Transverse colon (tissue), 4 donors: ENCODE measurements around the gene RPL23. TPM values are rescaled to one million over a fixed set of nuclear protein-coding genes. Genes with fewer than 3 reads are reported as not detected.

Experiments
- DNase-seq: peaks from one replicate; pipeline ENCODE4 v3.0.0-alpha.2; 2019
- H3K27ac ChIP-seq, 4 donors: fragments of 200-600 bp; sonication (generic); 2 replicates each; pipeline ENCODE4 v1.5.1; 2016 to 2018; ENCODE audit warnings: inconsistent platforms in 4 of 4
- H3K27me3 ChIP-seq: fragments of 200-600 bp; sonication (generic); 2 replicates; pipeline ENCODE4 v1.5.1; 2017; ENCODE audit warnings: inconsistent platforms
- H3K36me3 ChIP-seq, 4 donors: fragments of 200-600 bp; sonication (generic); 2 replicates each; pipeline ENCODE4 v1.5.1; 2017 to 2019; ENCODE audit warnings: inconsistent platforms in 4 of 4
- H3K4me1 ChIP-seq, 4 donors: fragments of 200-600 bp; sonication (generic); 2 replicates each; pipeline ENCODE4 v1.5.1; 2017 to 2020; ENCODE audit warnings: inconsistent platforms in 4 of 4
- H3K4me3 ChIP-seq, 4 donors: fragments of 200-600 bp; sonication (generic); 1 replicate in 1 of 4; 2 replicates in 3 of 4; pipeline versions ENCODE4 v1.5.1 to v1.6.1; 2017 to 2019; ENCODE audit warnings: inconsistent platforms in 4 of 4
- H3K9me3 ChIP-seq, 2 donors: fragments of 200-600 bp; sonication (generic); 2 replicates each; pipeline ENCODE4 v1.5.1; 2017 to 2019; ENCODE audit warnings: inconsistent platforms in 2 of 2
- EP300 ChIP-seq: sonication (generic); formaldehyde crosslinking; IDR thresholded peaks from one replicate; pipeline ENCODE4 v1.6.1; 2017; ENCODE audit warnings: antibody characterized with exemption, low read depth
- POLR2A ChIP-seq: fragments of 450-650 bp; IDR thresholded peaks from one replicate; pipeline ENCODE4 v1.6.1; 2016; ENCODE audit warnings: antibody characterized with exemption, mild to moderate bottlenecking, moderate library complexity
- POLR2AphosphoS5 ChIP-seq, 3 donors: sonication (generic); formaldehyde crosslinking; IDR thresholded peaks; one replicate each; pipeline ENCODE4 v1.6.1; 2016; ENCODE audit warnings: antibody characterized with exemption in 3 of 3
- WGBS, 2 donors: methylation state at CpG; one replicate each; pipeline ENCODE4 v1.1.5; 2018; ENCODE audit warnings: low coverage in 1 of 2; 5-methylcytosine and 5-hydroxymethylcytosine counted together
- in situ Hi-C, 4 donors: fragments of 200-750 bp; cut with MboI; loops; one replicate each; pipeline versions ENCODE4 v1.15.0 to v1.15.1; 2017; ENCODE audit warnings: low sequenced_read_pairs in 3 of 4, low pct_ligation_motif_present in 1 of 4, low pct_unique_long_range_greater_than_20kb in 1 of 4
- intact Hi-C: fragments of 100-400 bp; cut with DNase I; formaldehyde crosslinking; loops from one replicate; pipeline ENCODE4 v1.15.1; 2023; ENCODE audit warnings: low total_unique reads
- total RNA-seq, 4 donors: library from RNA; depleted of rRNA; stranded (reverse); fragments of >200 nt; gene quantifications; one replicate each; pipeline ENCODE4 v1.1.0, GENCODE V29; 2016
- TF ChIP-seq, protein P1 (sequence below), 5 experiments: fragments of 200-600 bp in 3 of 5; fragments of 450-650 bp in 2 of 5; sonication (generic) in 3 of 5; IDR thresholded peaks; 1 replicate in 2 of 5; 2 replicates in 3 of 5; pipeline ENCODE4 v1.5.1; 2016 to 2017; ENCODE audit warnings: antibody characterized with exemption in 5 of 5, inconsistent platforms in 3 of 5, mild to moderate bottlenecking in 2 of 5, moderate library complexity in 1 of 5

Gene RPL23
- total RNA-seq, 4 donors from 2014 or later = 386 to 1,109 (median 710) TPM

DNA sequence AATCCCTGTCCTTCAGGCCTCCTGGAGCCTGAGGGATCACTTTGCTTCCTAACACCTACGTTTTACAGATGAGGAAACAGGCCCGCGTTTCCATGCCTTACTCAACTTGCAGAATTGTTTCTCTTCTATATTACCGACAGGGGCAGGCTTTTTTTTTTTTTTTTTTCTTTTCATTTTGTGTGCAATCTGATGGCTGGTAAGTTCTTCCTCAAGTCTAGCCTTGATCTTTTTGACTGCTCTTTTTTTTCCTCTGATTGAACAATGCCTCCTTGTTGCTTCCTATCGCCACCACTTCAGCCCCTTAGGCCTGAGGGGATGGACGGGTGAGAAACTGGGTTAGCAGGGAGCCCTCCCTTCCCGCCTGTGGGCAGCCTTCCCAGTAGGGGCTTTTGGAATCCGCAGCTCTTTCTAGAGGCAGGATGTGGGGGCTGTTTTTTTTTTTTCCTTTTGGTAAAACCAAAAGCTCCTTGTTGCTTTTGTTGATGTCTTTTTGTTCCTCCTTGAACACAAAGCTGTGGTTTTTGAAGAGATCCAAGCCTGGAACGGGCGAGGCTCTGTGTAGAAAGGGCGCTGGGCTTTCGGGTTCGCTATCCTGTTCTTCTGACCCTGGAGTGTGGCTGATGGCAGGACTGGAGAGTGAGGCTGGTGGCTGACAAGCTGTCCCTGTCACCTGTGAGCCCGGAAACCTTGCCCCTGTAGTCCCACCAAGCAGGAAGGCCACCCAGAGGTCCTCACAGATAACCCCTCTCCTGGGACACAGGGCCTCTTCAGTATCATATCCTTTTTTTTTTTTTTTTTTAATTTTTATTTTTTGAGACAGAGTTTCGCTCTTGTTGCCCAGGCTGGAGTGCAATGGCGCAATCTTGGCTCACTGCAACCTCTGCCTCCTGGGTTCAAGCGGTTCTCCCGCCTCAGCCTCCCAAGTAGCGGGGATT lies 30.3 kb upstream of the RPL23 start:
- TF ChIP-seq EP300 (no peak), POLR2A (no peak), POLR2AphosphoS5 (IDR thresholded peaks at IDR 0.05) (no peak)
- TF ChIP-seq, protein P1, sequence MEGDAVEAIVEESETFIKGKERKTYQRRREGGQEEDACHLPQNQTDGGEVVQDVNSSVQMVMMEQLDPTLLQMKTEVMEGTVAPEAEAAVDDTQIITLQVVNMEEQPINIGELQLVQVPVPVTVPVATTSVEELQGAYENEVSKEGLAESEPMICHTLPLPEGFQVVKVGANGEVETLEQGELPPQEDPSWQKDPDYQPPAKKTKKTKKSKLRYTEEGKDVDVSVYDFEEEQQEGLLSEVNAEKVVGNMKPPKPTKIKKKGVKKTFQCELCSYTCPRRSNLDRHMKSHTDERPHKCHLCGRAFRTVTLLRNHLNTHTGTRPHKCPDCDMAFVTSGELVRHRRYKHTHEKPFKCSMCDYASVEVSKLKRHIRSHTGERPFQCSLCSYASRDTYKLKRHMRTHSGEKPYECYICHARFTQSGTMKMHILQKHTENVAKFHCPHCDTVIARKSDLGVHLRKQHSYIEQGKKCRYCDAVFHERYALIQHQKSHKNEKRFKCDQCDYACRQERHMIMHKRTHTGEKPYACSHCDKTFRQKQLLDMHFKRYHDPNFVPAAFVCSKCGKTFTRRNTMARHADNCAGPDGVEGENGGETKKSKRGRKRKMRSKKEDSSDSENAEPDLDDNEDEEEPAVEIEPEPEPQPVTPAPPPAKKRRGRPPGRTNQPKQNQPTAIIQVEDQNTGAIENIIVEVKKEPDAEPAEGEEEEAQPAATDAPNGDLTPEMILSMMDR (IDR thresholded peaks at IDR 0.05) = peak in 1 of 5 experiments; percentile 8
- WGBS, 2 donors = 65% methylated on average over 9 to 19 of the region's 19 CpGs
- H3K4me3 ChIP-seq = peak overlapping the region in 1 of 4 donors; percentile 3
- in situ Hi-C loops = no loop called here
- no peak for DNase-seq
- H3K27me3 ChIP-seq = no peaks in the 10 kb centered on the region
- H3K9me3 ChIP-seq = no peaks in the 10 kb centered on the region
- H3K36me3 ChIP-seq = peaks cover 0 to 7% (median 0%) of the 10 kb centered on the region in 4 donors
- peak overlapping the region; percentile 25 to 73 (median 53) for H3K27ac ChIP-seq
- intact Hi-C loops = no loop called here
- peaks cover 60 to 99% (median 78%) of the 10 kb centered on the region in 4 donors for H3K4me1 ChIP-seq

DNA sequence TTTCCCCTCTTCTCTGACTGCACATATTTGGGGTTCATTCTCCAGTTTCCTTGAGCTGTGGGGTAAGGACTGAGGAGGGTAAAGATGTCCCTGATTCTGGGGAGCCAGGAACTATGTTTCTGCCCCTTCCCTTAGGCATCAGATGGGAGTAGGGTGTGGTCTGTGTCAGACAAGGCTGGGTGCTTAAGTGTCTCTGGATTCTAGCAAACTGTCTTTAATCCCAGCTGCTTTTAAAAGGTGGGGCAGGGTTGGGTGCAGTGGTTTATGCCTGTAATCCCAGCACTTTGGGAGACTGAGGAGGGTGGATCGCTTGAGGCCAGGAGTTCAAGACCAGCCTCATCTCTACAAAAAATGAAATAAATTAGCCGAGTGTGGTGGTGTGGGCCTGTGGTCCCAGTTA lies 29.3 kb upstream of the RPL23 start:
- Histone ChIP-seq H3K27me3 (no peaks in the 10 kb centered on the region), H3K27ac (peak overlapping the region; percentile 25 to 73 (median 53)), H3K9me3 (no peaks in the 10 kb centered on the region), H3K4me1 (peaks cover 60 to 100% (median 78%) of the 10 kb centered on the region in 4 donors), H3K36me3 (peaks cover 0 to 7% (median 3%) of the 10 kb centered on the region in 4 donors), H3K4me3 (no peak overlapping the region)
- in situ Hi-C loops (no loop called here), intact Hi-C loops (no loop called here)
- no peak for DNase-seq
- 98 to 100% methylated on average over 2 of the region's 2 CpGs for WGBS, 2 donors
- no peak for TF ChIP-seq EP300
- TF ChIP-seq POLR2AphosphoS5 (IDR thresholded peaks at IDR 0.05) = no peak
- no peak for TF ChIP-seq POLR2A
- TF ChIP-seq, protein P1 (IDR thresholded peaks at IDR 0.05) = no peak

DNA sequence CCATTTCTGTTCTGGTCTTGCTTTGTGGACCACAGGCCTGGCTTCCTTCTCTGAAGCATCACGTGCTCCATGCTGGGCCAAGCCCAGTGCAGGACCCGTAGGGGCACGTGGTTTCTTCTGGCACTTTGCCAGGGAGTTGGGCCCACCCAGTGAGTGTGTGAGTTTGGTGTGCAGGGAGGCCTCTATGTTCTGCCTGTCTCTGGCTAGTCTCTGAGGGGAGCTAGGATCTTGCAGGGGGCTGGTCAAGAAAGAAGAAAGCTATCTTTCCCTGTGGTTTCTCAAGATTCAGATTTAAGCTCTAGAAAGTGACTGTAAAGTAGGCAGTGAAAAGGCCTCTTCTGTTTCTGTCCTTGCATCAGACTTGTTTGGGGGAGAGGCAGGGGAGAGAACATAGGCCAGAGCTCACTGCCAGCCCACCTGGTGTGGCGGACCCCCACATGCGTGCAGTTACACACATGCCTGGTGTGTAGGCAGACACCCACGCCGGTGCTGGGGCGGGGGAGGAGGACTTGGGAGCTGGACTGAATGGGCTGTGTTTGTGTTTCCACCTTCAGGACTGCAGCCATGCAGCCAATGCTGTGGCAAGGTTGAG lies 28.2 kb upstream of the RPL23 start:
- 31 to 47% methylated on average over 5 to 8 of the region's 8 CpGs for WGBS, 2 donors
- no peak overlapping the region for H3K4me3 ChIP-seq
- intact Hi-C loops = no loop called here

DNA sequence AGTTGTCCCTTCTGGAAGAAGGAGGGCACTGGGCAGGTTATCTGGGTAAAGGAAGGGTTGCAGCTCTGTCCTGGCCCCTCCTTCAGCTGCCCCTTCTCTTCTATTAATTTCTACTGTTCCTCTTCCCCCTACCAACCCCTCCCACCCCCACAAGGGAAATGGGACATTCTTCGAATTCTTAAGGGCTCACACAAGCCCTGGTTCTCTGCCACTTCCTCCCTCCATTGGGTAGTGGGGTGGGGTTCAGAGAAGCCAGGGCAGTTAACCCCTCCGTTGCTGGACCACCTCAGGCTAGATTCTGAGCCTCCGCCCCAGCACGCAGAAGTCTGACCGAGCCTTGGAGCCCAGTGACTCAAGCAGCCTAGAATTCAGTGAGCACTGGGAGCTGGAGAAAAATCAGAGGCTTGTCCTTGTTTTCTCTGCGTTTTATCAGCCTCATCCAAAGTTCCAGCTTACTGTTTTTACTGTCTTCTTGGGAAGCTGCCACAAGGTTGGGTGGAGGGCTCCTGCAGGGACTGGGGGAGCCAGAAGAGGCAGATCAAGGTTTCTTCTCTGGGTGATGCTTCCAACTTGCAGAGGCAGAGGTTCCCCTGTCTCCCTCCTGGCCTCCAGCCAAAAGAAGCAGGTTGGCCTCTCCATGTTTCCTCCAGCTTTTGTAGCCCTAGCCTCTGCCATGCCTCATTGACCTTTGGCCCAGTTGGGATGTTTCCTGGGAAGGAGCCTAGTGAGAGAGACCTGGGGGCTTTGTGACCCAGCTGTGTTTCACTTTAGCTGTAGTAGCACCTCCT lies 26.6 kb upstream of the RPL23 start:
- Histone ChIP-seq H3K4me3 (no peak overlapping the region), H3K27me3 (no peaks in the 10 kb centered on the region), H3K27ac (peak overlapping the region; percentile 25 to 73 (median 53)), H3K4me1 (peaks cover 55 to 99% (median 73%) of the 10 kb centered on the region in 4 donors), H3K9me3 (no peaks in the 10 kb centered on the region), H3K36me3 (peaks cover 0 to 7% (median 3%) of the 10 kb centered on the region in 4 donors)
- DNase-seq = peak; percentile 41
- TF ChIP-seq, protein P1 (IDR thresholded peaks at IDR 0.05) = no peak
- TF ChIP-seq POLR2A (no peak), EP300 (no peak), POLR2AphosphoS5 (IDR thresholded peaks at IDR 0.05) (no peak)
- in situ Hi-C loops = no loop called here
- intact Hi-C loops = no loop called here
- WGBS, 2 donors = 0 to 30% methylated on average over 1 to 6 of the region's 6 CpGs

More for the DNA sequence above, 28.2 kb upstream of the RPL23 start:
- DNase-seq = peak; percentile 60
- H3K27ac ChIP-seq = peak overlapping the region; percentile 25 to 73 (median 53)
- no peaks in the 10 kb centered on the region for H3K9me3 ChIP-seq
- H3K36me3 ChIP-seq = peaks cover 0 to 7% (median 3%) of the 10 kb centered on the region in 4 donors
- H3K27me3 ChIP-seq = no peaks in the 10 kb centered on the region
- TF ChIP-seq POLR2AphosphoS5 (IDR thresholded peaks at IDR 0.05) = peak; percentile 19 to 60 (median 60)
- no peak for TF ChIP-seq POLR2A
- in situ Hi-C loops = no loop called here
- H3K4me1 ChIP-seq = peaks cover 66 to 100% (median 78%) of the 10 kb centered on the region in 4 donors
